Colonic mucosa (tissue), 4 donors: ENCODE results near the gene CARD10. TPM values are rescaled to one million over a fixed set of nuclear protein-coding genes. Genes with fewer than 3 reads are reported as not detected.
A peak's percentile ranks its signal among the peaks of the same experiment; 100 is the strongest.
"Not testable (repeated sequence)": the region's sequence is repeated elsewhere in the genome, so short reads cannot be mapped to it uniquely, and the experiment has no call there.

Experiments used
- DNase-seq: peaks from one replicate; pipeline ENCODE4 v3.0.0-alpha.2; 2020
- H3K27ac ChIP-seq: fragments of 200-600 bp; one replicate; pipeline ENCODE4 v1.8.0; 2021
- H3K27me3 ChIP-seq: fragments of 200-600 bp; one replicate; pipeline ENCODE4 v1.8.0; 2021
- H3K36me3 ChIP-seq: fragments of 200-600 bp; one replicate; pipeline ENCODE4 v1.8.0; 2021
- H3K4me1 ChIP-seq: fragments of 200-600 bp; one replicate; pipeline ENCODE4 v1.8.0; 2021; ENCODE audit warnings: mild to moderate bottlenecking
- H3K4me3 ChIP-seq: fragments of 200-600 bp; one replicate; pipeline ENCODE4 v1.8.0; 2021
- H3K9ac ChIP-seq, 2 donors: one replicate each; pipeline ENCODE4 v1.7.0; 2013; ENCODE audit warnings: control low read depth in 2 of 2, low read depth in 2 of 2, low read length in 2 of 2
- H3K9me3 ChIP-seq: fragments of 200-600 bp; one replicate; pipeline ENCODE4 v1.8.0; 2021
- CTCF ChIP-seq: fragments of 200-600 bp; IDR thresholded peaks from one replicate; pipeline ENCODE4 v1.8.0; 2022; ENCODE audit warnings: antibody characterized with exemption, mild to moderate bottlenecking
- intact Hi-C: fragments of 100-400 bp; cut with DNase I; formaldehyde crosslinking; loops from one replicate; pipeline ENCODE4 v1.14.1; 2022
- total RNA-seq, 2 donors: library from RNA; stranded (reverse); fragmentation: NEBNext Ultra II Directional in 1 of 2; extraction: Animal tissue kit (Norgen Biotek cat#: 25700) in 1 of 2; gene quantifications; one replicate each; pipeline ENCODE4 v1.2.1, GENCODE V29; 2021
- donor health status: healthy.
- donor health status: DM: no; HTN: no; CAD: no.
- donor health status: DM: no; HTN: no; CAD: no.

The CARD10 gene
- total RNA-seq, 2 donors from 2014 or later: 59.3 to 60.5 TPM

- H3K9me3 ChIP-seq: no peaks in the 10 kb centered on the region
- DNase-seq: no peak
- H3K9ac ChIP-seq: no peak overlapping the region
- no peak overlapping the region for H3K4me3 ChIP-seq
- H3K27ac ChIP-seq: no peak overlapping the region
- no peak for TF ChIP-seq CTCF
- intact Hi-C loops: loop anchor here (5.0 kb wide), 1 partner anchor 42 kb away; no protein-coding TSS in a partner anchor
- peaks cover 4% of the 10 kb centered on the region for H3K4me1 ChIP-seq
- no peaks in the 10 kb centered on the region for H3K36me3 ChIP-seq
- H3K27me3 ChIP-seq: no peaks in the 10 kb centered on the region
Measured at GRCh38 chr22:37535159-37535558, 15.9 kb upstream of the CARD10 start.

DNA sequence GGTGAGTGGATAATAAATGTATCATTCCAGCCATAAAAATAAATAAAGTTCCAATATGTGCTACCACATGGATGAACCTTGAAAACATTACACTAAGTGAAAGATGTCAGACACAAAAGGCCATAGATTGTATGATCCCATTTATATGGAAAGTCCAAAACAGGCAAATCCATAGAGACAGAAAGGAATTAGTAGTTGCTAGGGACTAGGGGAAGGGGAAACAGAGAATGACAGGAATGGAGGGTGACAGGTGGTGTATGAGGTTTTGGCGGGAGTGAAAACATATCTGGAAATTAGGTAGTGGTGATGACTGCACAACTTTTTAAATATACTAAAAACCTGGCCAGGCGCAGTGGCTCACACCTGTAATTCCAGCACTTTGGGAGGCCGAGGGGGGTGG, 15.2 kb upstream of the CARD10 start:
- intact Hi-C loops: no loop called here
- DNase-seq: no peak
- Histone ChIP-seq H3K4me3 (no peak overlapping the region), H3K36me3 (no peaks in the 10 kb centered on the region), H3K4me1 (peaks cover 8% of the 10 kb centered on the region), H3K9me3 (no peaks in the 10 kb centered on the region), H3K27me3 (no peaks in the 10 kb centered on the region), H3K9ac (no peak overlapping the region), H3K27ac (no peak overlapping the region)
- no peak for TF ChIP-seq CTCF

DNA sequence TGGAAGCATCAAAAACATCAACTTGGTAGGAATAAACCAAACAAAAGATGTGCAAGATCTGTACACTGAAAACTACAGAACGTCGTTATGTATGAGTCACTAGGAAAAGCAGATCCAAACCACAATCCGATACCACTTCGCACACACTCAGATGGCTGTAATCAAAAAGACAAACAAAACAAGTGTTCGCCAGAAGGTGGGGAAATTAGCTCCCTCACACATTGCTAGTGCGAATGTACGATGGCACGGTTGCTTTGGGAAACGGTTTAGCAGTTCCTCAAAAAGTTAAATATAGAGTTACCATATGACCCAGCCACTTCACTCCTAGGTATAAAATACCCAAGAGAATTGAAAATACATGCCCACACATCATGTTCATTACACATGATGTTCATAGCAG, 14.8 kb upstream of the CARD10 start:
- H3K9me3 ChIP-seq: no peaks in the 10 kb centered on the region
- peaks cover 8% of the 10 kb centered on the region for H3K4me1 ChIP-seq
- H3K27ac ChIP-seq: no peak overlapping the region
- intact Hi-C loops: no loop called here
- no peak for DNase-seq
- H3K27me3 ChIP-seq: no peaks in the 10 kb centered on the region
- H3K4me3 ChIP-seq: no peak overlapping the region
- H3K36me3 ChIP-seq: no peaks in the 10 kb centered on the region
- TF ChIP-seq CTCF: no peak
- H3K9ac ChIP-seq: no peak overlapping the region

DNA sequence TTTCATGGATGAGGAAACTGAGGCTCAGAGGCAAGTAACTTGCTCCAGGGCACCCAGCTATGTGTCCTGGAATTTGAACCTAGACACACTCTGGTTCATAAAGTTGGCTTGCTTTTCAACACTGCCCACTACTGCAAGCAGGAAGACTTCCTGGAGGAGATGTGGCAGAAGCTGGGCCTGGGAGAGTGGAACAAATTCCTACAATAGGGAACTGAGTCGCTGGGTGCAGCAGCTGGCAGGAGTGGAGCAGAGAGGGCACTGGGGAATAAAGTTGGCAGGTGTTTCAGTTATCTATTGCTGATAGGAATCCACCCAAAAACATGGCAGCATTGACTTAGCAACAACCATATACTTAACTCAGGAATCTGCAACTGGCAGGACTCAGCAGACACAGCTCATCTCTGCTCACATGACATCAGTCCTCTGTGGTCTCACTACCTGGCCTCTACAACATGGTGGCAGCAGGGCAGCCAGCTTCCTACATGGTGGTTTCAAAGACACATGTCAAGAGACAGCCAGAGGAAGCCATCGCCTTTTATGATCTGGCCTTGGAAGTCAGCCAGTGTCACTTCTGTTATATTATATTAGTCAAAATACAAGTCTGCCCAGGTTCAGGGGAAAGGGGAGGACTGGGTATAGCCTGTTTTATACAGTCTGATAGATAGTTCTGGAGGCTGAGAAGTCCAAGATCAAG, 10.6 kb upstream of the CARD10 start:
- no peak overlapping the region for H3K4me3 ChIP-seq
- no peak overlapping the region for H3K9ac ChIP-seq
- peaks cover 5% of the 10 kb centered on the region for H3K4me1 ChIP-seq
- intact Hi-C loops: no loop called here
- no peaks in the 10 kb centered on the region for H3K27me3 ChIP-seq
- peak; percentile 87 for DNase-seq
- H3K27ac ChIP-seq: peak overlapping the region; percentile 68
- no peaks in the 10 kb centered on the region for H3K9me3 ChIP-seq
- H3K36me3 ChIP-seq: no peaks in the 10 kb centered on the region
- TF ChIP-seq CTCF: no peak

DNA sequence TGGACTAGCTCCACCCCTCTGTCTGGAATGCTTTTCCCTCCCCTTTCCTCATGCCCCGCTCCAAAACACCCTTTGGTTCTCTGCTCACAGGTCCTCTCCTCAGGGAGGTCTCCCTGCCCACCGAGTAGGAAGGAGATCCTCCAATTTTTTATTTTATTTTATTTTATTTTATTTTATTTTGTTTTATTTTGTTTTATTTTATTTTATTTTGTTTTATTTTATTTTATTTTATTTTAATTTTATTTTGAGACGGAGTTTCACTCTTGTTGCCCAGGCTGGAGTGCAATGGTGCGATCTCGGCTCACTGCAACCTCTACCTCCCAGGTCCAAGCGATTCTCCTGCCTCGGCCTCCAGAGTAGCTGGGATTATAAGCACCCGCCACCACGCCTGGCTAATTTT, 8.7 kb upstream of the CARD10 start:
- H3K27ac ChIP-seq, H3K4me1 ChIP-seq, H3K4me3 ChIP-seq, intact Hi-C loops, H3K9ac ChIP-seq, H3K27me3 ChIP-seq, DNase-seq, H3K36me3 ChIP-seq, H3K9me3 ChIP-seq: not testable (repeated sequence)

DNA sequence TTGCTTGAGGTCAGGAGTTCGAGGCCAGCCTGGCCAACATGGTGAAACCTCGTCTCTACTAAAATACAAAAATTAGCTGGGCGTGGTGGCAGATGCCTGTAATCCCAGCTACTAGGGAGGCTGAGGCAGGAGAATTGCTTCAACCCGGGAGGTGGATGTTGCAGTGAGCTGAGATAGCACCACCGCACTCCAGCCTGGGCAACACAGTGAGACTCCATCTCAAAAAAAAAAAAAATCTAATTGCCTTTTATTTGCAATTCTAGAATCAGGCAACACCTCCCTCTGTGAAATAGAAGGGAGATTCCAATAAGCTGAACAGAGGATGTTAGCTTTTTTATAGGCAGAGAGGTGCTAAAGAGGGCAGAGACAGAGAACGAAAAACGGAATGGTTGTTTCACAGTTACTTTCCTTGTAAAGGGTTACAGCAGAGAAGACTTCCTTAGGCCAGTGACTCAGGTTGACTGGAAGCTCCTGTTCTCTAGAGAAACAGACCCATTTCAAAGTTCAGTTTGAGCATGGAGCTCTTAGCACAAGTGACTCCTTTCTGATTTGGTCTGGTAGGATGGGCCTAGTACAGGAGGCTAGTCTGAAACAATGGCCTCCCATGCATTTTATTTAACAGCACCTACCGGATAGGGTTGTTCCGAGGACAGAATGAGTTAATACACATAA, 8.0 kb upstream of the CARD10 start:
- H3K9ac ChIP-seq, DNase-seq, H3K4me3 ChIP-seq, H3K4me1 ChIP-seq, intact Hi-C loops, H3K27me3 ChIP-seq, H3K27ac ChIP-seq, H3K36me3 ChIP-seq, H3K9me3 ChIP-seq: not testable (repeated sequence)
